Activated CD4-positive, alpha-beta T cell treated with anti-CD3 and anti-CD28 coated beads, Interleukin-2, amount 50 U/mL, for 16 hours (primary cell): ENCODE measurements around the gene CCDC200.
"Not testable (repeated sequence)": the region's sequence is repeated elsewhere in the genome, so short reads cannot be mapped to it uniquely, and the experiment has no call there.

Experiments
- DNase-seq: peaks from one replicate; pipeline ENCODE4 v3.0.0-alpha.2; 2020

Gene CCDC200

DNA sequence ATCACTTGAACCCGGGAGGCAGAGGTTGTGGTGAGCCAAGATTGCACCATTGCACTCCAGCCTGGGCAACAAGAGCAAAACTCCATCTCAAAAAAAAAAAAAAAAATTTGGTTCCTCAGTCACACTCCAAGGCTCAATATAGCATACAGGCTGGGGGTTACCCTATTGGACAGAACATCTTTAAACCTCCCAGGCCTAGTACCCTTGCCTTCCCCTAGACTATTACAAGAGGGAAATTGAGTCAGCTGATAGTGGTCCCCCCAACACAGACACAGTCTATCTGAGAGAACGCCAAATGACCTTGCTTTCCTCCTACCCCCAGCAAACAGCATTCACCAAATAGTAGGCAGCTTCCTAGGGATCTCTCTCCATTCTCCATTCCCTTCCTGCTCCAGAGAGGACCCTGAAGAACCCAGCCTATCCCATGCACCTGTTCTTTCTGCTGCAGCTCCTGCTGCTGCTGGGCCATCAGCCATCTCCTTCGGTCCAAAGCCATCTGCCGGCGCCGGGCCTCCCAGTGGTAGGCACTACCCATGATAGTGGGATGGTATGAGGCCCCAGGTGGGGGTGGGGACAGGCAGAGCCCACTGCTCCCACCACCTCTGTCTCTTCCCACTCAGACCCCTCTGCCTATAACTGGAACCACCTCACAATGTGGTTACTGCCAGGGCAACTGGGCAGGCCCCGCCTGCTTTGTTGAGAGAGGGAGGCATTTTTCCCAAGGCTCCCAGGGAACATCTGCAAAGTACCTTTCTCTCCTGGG is at the start of gene CCDC200:
CCDC200 (minus strand) TSS at position 604 of the 763 bp plus-strand sequence; CDS start at position 535, 69 bp downstream.
- DNase-seq: not testable (repeated sequence)

DNA sequence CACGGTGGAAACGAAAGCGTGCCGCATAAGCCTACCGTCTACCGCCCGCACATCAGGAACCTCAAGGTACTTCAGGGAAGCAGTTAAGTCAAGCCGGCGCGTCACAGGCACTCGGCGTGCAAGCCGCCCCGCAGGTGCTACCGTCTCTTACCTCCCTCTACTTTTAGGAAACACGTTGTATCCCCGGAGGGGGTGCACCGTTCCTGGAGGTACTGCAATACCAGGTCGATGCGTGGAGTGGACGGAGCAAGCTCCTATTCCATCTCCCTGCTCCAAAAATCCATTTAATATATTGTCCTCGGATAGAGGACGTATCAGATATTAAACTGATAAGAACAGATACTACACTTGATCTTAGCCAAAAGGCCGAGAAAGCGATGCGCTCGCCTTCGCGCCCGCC is 44.5 kb upstream of the CCDC200 start:
- not testable (repeated sequence) for DNase-seq

DNA sequence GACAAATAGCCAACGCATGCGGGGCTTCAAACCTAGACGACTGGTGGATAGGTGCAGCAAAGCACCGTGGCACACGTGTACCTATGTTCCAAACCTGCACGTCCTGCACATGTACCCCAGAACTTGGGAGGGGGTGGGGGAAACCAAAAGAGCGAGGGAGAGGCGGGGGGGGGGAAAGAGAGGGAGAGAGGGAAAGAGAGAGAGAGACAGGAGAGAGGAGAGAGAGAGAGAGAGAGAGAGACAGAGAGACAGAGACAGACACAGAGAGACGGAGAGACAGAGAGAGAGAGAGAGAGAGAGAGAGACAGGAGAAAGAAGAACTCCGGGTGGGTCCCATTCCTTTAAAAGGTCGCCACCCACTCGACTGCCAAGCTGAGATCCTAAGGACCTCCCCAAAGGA is 44.1 kb upstream of the CCDC200 start:
- peak; percentile 83 for DNase-seq

DNA sequence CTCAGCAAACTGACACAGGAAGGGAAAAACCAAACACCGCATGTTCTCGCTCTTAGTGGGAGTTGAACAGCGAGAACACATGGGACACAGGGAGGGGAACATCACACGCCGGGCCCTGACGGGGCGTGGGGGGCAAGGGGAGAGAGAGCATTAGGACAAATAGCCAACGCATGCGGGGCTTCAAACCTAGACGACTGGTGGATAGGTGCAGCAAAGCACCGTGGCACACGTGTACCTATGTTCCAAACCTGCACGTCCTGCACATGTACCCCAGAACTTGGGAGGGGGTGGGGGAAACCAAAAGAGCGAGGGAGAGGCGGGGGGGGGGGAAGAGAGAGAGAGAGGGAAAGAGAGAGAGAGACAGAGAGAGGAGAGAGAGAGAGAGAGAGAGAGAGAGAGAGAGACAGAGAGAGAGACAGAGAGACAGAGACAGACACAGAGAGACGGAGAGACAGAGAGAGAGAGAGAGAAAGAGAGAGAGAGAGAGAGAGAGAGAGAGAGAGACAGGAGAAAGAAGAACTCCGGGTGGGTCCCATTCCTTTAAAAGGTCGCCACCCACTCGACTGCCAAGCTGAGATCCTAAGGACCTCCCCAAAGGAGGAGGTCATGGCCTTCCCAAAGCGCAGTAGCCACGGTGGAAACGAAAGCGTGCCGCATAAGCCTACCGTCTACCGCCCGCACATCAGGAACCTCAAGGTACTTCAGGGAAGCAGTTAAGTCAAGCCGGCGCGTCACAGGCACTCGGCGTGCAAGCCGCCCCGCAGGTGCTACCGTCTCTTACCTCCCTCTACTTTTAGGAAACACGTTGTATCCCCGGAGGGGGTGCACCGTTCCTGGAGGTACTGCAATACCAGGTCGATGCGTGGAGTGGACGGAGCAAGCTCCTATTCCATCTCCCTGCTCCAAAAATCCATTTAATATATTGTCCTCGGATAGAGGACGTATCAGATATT is 42.4 kb upstream of the CCDC200 start:
- DNase-seq: not testable (repeated sequence)

DNA sequence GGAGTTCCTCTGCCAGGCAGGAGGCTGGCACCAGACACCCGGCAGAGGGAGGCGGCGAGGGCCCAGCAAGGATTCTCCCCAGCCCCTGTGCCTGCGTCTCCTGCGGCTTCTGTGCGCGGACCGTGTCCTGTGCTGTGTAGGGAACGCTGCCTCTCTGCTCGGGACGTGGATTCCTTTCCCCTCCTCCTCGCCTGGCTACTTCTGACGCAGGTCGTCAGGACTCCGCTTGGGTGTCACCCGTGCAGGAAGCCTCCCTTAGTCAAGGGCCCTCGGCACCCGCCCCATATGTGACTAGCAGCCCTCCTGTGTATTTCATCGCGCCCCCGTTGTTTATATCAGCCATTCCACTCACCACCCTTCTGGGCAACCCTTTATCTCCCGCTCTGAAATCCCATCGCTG is 18.0 kb upstream of the CCDC200 start:
- not testable (repeated sequence) for DNase-seq

DNA sequence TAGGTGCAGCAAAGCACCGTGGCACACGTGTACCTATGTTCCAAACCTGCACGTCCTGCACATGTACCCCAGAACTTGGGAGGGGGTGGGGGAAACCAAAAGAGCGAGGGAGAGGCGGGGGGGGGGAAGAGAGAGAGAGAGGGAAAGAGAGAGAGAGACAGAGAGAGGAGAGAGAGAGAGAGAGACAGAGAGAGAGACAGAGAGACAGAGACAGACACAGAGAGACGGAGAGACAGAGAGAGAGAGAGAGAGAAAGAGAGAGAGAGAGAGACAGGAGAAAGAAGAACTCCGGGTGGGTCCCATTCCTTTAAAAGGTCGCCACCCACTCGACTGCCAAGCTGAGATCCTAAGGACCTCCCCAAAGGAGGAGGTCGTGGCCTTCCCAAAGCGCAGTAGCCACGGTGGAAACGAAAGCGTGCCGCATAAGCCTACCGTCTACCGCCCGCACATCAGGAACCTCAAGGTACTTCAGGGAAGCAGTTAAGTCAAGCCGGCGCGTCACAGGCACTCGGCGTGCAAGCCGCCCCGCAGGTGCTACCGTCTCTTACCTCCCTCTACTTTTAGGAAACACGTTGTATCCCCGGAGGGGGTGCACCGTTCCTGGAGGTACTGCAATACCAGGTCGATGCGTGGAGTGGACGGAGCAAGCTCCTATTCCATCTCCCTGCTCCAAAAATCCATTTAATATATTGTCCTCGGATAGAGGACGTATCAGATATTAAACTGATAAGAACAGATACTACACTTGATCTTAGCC is 12.4 kb upstream of the CCDC200 start:
- not testable (repeated sequence) for DNase-seq

DNA sequence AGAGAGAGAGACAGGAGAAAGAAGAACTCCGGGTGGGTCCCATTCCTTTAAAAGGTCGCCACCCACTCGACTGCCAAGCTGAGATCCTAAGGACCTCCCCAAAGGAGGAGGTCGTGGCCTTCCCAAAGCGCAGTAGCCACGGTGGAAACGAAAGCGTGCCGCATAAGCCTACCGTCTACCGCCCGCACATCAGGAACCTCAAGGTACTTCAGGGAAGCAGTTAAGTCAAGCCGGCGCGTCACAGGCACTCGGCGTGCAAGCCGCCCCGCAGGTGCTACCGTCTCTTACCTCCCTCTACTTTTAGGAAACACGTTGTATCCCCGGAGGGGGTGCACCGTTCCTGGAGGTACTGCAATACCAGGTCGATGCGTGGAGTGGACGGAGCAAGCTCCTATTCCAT is 11.2 kb upstream of the CCDC200 start:
- not testable (repeated sequence) for DNase-seq

DNA sequence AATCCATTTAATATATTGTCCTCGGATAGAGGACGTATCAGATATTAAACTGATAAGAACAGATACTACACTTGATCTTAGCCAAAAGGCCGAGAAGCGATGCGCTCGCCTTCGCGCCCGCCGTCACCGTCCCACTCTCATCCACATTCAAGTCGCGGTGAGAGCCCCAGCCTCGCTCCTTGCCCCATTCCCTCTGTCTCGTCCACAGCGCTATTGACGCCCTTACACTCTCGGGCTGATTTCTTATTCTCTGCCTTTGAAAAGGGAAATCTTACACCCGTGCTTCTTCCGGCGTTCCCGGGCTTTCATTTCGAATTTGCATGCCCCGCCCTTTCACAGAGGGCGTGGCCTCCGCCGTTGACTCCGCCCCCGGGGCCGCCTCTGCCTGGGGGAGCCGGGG is 5.5 kb upstream of the CCDC200 start, which contains the start of gene RNU2-1:
RNU2-1 (minus strand) TSS at position 101 of the 400 bp plus-strand sequence.
- not testable (repeated sequence) for DNase-seq

DNA sequence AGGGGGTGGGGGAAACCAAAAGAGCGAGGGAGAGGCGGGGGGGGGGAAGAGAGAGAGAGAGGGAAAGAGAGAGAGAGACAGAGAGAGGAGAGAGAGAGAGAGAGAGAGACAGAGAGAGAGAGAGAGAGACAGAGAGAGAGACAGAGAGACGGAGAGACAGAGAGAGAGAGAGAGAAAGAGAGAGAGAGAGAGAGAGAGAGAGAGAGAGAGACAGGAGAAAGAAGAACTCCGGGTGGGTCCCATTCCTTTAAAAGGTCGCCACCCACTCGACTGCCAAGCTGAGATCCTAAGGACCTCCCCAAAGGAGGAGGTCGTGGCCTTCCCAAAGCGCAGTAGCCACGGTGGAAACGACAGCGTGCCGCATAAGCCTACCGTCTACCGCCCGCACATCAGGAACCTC is 4.8 kb upstream of the CCDC200 start:
- DNase-seq: peak; percentile 64

DNA sequence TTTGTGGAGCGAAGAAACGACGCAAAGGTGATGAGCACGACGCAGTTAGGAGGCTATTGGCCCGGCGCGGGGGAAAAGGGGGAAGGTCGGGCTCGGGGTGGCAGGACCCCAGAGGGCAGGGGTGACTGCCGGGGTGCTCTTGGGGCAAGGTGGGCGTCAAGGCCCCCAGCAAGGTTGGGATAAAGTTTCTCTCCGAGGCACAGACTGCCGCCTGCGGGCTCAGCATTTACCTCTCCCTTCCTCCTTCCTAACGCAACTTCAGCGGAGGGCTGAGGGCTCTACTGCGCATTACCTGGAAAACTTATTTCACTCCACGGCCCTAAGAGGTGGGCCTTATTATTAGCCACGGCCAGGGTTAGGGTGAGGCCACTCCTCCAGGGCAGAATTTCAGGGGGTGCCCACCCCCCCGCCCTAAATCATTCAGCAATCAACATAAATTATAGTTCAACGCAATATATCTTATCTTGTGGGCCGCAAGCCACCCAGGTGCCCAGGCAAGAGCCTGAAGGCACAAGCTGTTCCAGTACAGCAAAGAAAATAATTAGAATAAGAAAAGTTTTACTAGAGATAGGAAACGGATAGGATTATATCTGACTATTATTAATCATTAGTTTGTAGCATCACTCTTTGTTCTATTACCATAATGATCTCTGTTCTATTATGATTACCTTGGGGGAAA is 3.7 kb upstream of the CCDC200 start:
- DNase-seq: not testable (repeated sequence)

DNA sequence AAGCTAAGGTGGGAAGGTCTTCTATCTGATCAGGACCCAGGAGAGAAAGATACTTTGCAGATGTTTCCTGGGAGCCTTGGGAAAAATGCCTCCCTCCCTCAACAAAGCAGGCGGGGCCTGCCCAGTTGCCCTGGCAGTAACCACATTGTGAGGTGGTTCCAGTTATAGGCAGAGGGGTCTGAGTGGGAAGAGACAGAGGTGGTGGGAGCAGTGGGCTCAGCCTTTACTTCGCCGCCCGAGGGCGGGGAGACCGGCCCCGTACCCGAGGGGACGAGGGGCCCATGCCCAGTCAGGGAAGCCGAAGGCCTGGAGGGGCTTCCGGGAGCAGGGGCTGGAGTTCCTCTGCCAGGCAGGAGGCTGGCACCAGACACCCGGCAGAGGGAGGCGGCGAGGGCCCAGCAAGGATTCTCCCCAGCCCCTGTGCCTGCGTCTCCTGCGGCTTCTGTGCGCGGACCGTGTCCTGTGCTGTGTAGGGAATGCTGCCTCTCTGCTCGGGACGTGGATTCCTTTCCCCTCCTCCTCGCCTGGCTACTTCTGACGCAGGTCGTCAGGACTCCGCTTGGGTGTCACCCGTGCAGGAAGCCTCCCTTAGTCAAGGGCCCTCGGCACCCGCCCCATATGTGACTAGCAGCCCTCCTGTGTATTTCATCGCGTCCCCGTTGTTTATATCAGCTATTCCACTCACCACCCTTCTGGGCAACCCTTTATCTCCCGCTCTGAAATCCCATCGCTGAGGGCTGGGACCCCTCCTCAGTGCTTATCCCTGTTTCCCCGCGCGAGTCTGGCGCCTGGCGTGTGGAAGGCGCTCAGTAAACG is 3.0 kb upstream of the CCDC200 start:
- DNase-seq: not testable (repeated sequence)

DNA sequence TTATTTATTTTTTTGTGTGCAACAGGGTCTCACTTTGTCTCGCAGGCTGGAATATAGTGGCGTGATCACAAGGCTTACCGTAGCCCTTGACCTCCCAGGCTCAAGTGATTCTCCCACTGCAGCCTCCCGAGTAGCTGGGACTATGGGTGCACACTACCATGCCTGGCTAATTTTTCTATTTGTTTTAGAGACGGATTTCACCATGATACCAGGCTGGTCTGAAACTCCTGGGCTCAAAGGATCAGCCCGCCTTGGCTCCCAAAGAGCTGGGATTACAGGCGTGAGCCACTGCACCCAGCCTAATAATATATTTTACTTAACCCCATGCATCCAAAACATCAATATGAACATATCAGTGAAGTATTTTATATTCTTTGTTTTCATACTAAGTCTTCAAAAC is 2.0 kb downstream of the CCDC200 start:
- no peak for DNase-seq

DNA sequence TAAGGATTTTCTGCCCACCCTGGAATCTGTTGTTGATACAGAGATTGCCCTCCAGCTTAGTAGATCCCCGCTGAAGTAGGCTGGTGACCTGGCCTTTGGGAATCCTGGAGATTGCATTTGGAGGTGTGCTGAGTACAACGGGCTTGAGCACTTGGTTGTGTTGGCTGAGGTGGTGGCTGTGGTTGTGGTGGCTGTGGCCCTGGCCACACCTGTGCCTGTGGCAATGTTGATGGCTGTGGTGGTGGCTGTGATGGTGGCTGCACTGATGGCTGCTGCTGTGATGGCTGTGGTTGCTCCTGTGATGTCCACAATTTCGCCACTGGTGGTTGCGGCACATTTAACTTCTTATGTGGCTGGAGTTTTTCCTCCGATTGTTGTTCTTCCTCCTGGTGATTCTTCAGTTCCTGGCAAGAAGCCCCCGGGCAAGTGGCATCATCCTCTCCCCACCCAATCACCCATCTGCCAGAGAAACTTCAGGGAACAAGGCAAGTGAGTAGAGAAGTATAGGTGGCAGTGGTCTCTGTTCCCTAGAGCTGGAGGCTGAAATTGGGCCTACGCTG is 4.2 kb downstream of the CCDC200 start:
- no peak for DNase-seq

DNA sequence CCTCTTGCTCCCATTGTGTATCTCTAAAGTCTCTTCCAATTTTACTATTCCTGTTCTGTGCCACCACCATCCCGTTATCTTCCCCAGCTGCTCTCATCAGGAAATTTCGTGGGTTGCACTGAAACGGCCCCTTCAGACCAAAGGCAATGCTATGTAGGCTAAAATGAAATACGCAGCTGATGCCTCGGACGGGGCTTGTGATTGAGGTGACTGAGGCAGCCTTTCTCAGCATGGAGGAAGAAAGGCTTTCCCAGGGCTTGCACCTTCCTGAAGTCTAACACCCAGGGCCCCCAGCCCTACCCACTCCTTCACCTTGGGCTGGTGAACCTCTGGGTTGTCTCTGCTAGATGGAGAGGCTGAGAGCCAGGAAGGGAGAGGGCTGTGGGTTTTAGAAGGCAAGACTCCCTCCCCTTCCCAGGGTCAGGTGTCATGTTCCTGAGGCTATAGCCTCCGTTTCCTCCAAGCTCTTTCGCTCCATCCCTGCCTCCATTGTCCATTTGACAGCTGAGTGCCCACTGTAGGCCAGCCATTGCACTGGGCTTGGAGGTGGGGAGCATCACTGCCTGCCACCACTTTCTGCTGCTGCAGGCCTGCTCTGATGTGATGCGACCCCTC is 7.8 kb downstream of the CCDC200 start:
- DNase-seq: no peak

DNA sequence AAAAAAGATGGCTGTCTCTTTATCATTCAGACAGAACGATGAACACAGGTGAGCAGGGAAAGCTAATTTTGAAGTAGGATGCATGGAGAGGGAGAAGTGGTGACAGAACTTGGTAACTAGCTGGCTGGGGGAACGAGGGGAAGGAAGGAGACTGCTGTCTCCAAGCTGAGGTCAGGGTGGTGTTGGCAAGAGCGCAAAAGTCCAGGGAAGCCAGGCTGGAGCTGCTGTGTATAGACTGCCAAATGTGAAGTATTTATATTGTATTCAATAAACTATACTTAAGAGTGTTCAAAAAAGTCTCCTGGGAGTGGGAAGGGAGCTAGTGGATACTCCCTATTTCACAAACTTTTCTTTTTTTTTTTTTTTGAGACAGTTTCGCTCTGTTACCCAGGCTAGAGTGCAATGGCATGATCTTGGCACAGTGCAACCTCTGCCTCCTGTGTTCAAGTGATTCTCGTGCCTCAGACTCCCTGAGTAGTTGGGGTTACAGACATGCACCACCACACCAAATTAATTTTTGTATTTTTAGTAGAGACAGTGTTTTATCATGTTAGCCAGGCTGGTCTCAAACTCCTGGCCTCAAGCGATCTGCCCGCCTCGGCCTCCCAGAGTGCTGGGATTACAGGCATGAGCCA is 8.6 kb downstream of the CCDC200 start:
- no peak for DNase-seq

DNA sequence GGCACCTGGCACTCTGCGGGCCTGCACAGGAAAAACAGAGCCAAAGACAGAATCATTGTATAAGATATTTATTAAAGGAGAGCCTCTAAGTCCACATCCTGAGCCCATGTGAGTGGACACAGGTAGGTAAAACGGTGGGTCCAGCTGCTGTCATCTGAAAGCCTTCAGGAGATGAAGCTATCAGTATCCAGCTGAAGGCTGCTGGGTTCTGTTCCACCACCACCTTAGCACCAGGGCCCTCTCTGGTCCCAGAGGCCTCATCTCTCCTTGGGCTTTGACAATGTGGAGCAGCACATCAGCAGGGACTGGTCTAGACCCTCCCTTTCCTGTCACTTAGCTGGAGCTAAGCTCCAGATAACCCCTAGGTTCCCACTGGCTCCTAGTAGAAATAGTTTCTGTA is 9.4 kb downstream of the CCDC200 start:
- DNase-seq: no peak

DNA sequence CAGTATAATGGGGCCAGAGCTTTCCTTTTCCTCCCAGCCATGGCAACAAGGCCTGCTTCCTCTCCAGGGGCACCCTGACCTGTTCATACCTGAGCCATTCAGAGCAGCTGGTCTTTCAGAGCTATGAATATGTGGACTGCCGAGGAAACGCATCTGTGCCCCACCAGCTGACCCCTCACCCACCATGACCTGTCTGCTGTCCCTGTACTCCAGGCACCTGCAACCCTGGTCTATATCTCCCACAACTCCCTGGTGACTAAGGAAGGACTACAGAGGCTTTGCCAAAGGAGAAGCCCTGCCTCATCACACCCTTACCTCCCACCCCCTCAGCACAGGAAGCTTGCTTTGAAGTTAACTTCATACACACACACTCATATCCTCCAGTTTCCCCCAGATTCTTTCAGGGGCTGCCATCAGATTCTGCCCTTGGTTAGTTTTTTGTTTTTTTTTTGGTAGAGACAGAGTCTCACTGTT is 10.8 kb downstream of the CCDC200 start:
- DNase-seq: no peak

DNA sequence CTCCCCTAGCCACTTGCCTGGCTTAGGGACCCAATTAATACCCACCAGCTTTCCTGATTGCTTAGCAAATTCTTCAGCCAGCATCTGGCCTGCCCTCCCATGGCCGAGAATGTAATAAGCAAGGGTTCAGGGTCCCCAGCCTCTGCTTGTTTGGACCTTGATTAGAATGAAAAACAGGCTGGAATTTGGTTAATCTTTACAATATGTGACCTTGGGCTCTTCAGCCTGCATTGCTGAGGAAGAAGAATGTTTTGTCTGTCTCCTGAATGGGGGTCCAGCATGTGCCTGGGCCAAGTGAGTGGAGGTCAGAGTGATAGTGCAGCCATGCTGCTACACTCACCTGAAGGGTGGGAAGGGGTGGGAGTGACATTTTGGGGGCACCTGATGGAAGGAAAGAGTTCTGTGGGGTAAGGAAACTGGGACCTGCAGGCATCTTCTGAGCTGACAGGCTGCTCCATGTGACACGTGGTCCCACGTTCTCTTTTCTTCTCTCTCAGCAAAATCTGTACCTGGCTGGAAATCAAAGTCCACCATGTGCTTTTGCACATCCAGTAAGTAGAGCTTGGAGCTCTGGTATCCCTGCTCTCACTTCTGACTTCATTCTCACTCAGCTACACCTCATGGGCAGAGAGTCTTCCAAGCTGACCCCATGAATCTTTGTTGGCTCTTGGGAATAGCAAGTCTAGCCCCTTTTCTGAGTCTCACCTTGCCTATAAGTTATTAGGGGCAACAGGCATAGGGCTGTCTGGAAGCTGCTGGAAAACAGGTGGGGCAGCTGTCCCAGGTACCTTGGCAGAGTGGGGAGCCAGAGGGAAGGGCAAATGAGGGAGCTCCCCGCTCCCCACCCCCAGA is 11.4 kb downstream of the CCDC200 start:
- DNase-seq: no peak

DNA sequence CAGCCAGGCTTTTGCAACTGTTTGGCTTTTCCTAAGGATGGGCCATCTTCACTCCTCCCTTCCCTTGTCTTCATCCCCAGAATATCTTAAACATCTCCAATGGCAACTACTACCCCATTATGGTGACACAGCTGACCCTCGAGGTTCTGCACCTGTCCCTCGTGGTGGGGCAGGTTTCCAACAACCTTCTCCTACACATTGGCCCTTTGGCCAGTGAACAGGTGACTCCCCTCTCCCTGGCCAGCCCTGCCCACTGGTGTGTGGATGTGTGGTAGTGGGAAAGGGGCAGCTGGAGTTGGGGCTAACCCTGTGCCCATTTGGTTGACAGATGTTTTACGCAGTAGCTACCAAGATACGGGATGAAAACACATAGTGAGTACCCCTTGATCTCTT is 12.1 kb downstream of the CCDC200 start:
- no peak for DNase-seq
